HCT116 (cell line): ENCODE measurements around the gene RUBCN. TPM values are rescaled to one million over a fixed set of nuclear protein-coding genes. Genes with fewer than 3 reads are reported as not detected.
A peak's percentile ranks its signal among the peaks of the same experiment; 100 is the strongest.

Source experiments
- ATAC-seq: fragments of 200-7000 bp; cut with Tn5 transposase; 2 replicates; pipeline ENCODE4 v1.9.1; 2020; ENCODE audit warnings: mild to moderate bottlenecking, moderate library complexity
- BruUV-seq: library from RNA; stranded (reverse); fragments of 400-500 nt; replicated peaks from 2 replicates; lab custom pipeline; 2021; lab: Mats Ljungman, UMichigan
- CTCF ChIA-PET: fragments of 300-600 bp; sonication (Branson Sonifier 250); formaldehyde crosslinking; loops from one replicate; lab custom pipeline; 2021; ENCODE audit warnings: antibody characterized with exemption; lab: Charles Lee
- POLR2A ChIA-PET: fragments of 300-600, 350-600 bp; sonication (Branson Sonifier 250); formaldehyde crosslinking; loops from one replicate; lab custom pipeline; 2021; ENCODE audit warnings: antibody characterized with exemption; lab: Charles Lee
- RAD21 ChIA-PET, 2 experiments: fragments of 300-600 bp; sonication (Branson Sonifier 250); formaldehyde crosslinking; loops; one replicate each; lab custom pipeline; 2023; ENCODE audit warnings: low total read pairs in 2 of 2; ENCODE audit not compliant: uncharacterized antibody in 2 of 2, unreplicated experiment in 2 of 2, low non-redundant PET in 1 of 2; lab: Charles Lee
- DNase-seq: peaks from one replicate; pipeline ENCODE4 v3.0.0-alpha.2; 2010; ENCODE audit warnings: low read depth, low spot score
- H2AFZ ChIP-seq: fragments of 200-600 bp; shearing (Covaris generic), sonication (generic); 2 replicates; pipeline ENCODE4 v1.6.1; 2017; ENCODE audit warnings: low read depth, mixed run types, mixed read lengths, antibody characterized with exemption, low read length; ENCODE audit not compliant: poor library complexity, severe bottlenecking
- H3K27ac ChIP-seq: 2 replicates; pipeline ENCODE4 v1.5.1; 2012; ENCODE audit warnings: low read depth, low read length
- H3K27me3 ChIP-seq: fragments of 200-600 bp; sonication (generic); 2 replicates; pipeline ENCODE4 v1.6.1; 2016; ENCODE audit warnings: mixed run types, low read length, mixed read lengths; ENCODE audit not compliant: insufficient read depth
- H3K36me3 ChIP-seq, 2 experiments: fragments of 200-500 bp in 1 of 2; fragments of 200-600 bp in 1 of 2; sonication (Bioruptor generic) in 1 of 2; sonication (generic) in 1 of 2; 2 replicates each; pipeline versions ENCODE4 v1.5.1 to v1.6.1; 2014 to 2016; ENCODE audit warnings: low read length in 2 of 2, inconsistent platforms in 1 of 2, mixed read lengths in 1 of 2, mixed run types in 1 of 2; ENCODE audit not compliant: insufficient read depth in 2 of 2, control insufficient read depth in 1 of 2
- H3K4me1 ChIP-seq, 2 experiments: fragments of 200-600 bp in 1 of 2; sonication (generic) in 1 of 2; 2 replicates each; pipeline versions ENCODE4 v1.5.1 to v1.6.1; 2012 to 2017; ENCODE audit warnings: low read length in 2 of 2, inconsistent platforms in 1 of 2, mild to moderate bottlenecking in 1 of 2, mixed read lengths in 1 of 2, mixed run types in 1 of 2, moderate library complexity in 1 of 2; ENCODE audit not compliant: insufficient read depth in 2 of 2, control insufficient read depth in 1 of 2
- H3K4me2 ChIP-seq: fragments of 200-600 bp; sonication (generic); 2 replicates; pipeline ENCODE4 v1.6.1; 2017; ENCODE audit warnings: mixed run types, low read length, mixed read lengths
- H3K4me3 ChIP-seq, 2 experiments: fragments of 200-600 bp in 1 of 2; sonication (generic) in 1 of 2; replicated peaks in 1 of 2; 2 replicates each; pipeline ENCODE4 v1.5.1; 2011 to 2016; ENCODE audit warnings: low read length in 2 of 2, control low read depth in 1 of 2, low read depth in 1 of 2, mild to moderate bottlenecking in 1 of 2, mixed read lengths in 1 of 2, mixed run types in 1 of 2
- H3K79me2 ChIP-seq: fragments of 200-600 bp; sonication (generic); 2 replicates; pipeline ENCODE4 v1.6.1; 2017; ENCODE audit warnings: mild to moderate bottlenecking, mixed run types, low read length, moderate library complexity, mixed read lengths; ENCODE audit not compliant: insufficient read depth
- H3K9ac ChIP-seq: fragments of 200-600 bp; sonication (generic); 2 replicates; pipeline ENCODE4 v1.6.1; 2016; ENCODE audit warnings: low read length, mixed read lengths
- H3K9me2 ChIP-seq: fragments of 200-600 bp; sonication (generic), shearing (Covaris generic); 2 replicates; pipeline ENCODE4 v1.6.1; 2017; ENCODE audit warnings: mixed run types, mild to moderate bottlenecking, moderate library complexity; ENCODE audit not compliant: insufficient read depth
- H3K9me3 ChIP-seq, 2 experiments: fragments of 200-500 bp in 1 of 2; fragments of 200-600 bp in 1 of 2; sonication (Bioruptor generic) in 1 of 2; sonication (generic) in 1 of 2; 2 replicates each; pipeline ENCODE4 v1.6.1; 2014 to 2017; ENCODE audit warnings: low read length in 2 of 2, mixed read lengths in 2 of 2, inconsistent platforms in 1 of 2, low read depth in 1 of 2, mild to moderate bottlenecking in 1 of 2, mixed run types in 1 of 2, moderate library complexity in 1 of 2; ENCODE audit not compliant: control insufficient read depth in 1 of 2, insufficient read depth in 1 of 2
- H4K20me1 ChIP-seq: fragments of 200-600 bp; sonication (generic), shearing (Covaris generic); 2 replicates; pipeline ENCODE4 v1.6.1; 2017; ENCODE audit warnings: mixed run types, mild to moderate bottlenecking, moderate library complexity; ENCODE audit not compliant: insufficient read depth
- ELF1 ChIP-seq: IDR thresholded peaks from 2 replicates; pipeline ENCODE4 v1.6.1; 2012; ENCODE audit warnings: low read depth, borderline replicate concordance
- EZH2 ChIP-seq: fragments of 200-600 bp; sonication (generic); IDR thresholded peaks from 2 replicates; pipeline ENCODE4 v1.6.1; 2017; ENCODE audit warnings: antibody characterized with exemption, mixed run types
- JUND ChIP-seq: IDR thresholded peaks from 2 replicates; pipeline ENCODE4 v1.6.1; 2012
- SIN3A ChIP-seq: IDR thresholded peaks from 2 replicates; pipeline ENCODE4 v1.6.1; 2012; ENCODE audit warnings: low read depth
- SRF ChIP-seq: IDR thresholded peaks from 2 replicates; pipeline ENCODE4 v1.6.1; 2012; ENCODE audit warnings: low read depth
- intact Hi-C: fragments of 100-400 bp; cut with micrococcal nuclease; formaldehyde crosslinking; loops from 2 replicates; pipeline ENCODE4 v1.10.0; 2022
- total RNA-seq: library from RNA; stranded (reverse); gene quantifications from one replicate; pipeline ENCODE4 v1.2.1, GENCODE V29; 2021; ENCODE audit not compliant: unreplicated experiment
- TF ChIP-seq, protein P1 (sequence below): IDR thresholded peaks from 2 replicates; pipeline ENCODE4 v1.6.1; 2012; ENCODE audit warnings: low read depth

Gene RUBCN
- total RNA-seq, 1 experiment from 2014 or later = 21.4 TPM

GRCh38 chr3:197750858-197751737 is 14.4 kb upstream of the RUBCN start (continued):
- TF ChIP-seq, protein P1, sequence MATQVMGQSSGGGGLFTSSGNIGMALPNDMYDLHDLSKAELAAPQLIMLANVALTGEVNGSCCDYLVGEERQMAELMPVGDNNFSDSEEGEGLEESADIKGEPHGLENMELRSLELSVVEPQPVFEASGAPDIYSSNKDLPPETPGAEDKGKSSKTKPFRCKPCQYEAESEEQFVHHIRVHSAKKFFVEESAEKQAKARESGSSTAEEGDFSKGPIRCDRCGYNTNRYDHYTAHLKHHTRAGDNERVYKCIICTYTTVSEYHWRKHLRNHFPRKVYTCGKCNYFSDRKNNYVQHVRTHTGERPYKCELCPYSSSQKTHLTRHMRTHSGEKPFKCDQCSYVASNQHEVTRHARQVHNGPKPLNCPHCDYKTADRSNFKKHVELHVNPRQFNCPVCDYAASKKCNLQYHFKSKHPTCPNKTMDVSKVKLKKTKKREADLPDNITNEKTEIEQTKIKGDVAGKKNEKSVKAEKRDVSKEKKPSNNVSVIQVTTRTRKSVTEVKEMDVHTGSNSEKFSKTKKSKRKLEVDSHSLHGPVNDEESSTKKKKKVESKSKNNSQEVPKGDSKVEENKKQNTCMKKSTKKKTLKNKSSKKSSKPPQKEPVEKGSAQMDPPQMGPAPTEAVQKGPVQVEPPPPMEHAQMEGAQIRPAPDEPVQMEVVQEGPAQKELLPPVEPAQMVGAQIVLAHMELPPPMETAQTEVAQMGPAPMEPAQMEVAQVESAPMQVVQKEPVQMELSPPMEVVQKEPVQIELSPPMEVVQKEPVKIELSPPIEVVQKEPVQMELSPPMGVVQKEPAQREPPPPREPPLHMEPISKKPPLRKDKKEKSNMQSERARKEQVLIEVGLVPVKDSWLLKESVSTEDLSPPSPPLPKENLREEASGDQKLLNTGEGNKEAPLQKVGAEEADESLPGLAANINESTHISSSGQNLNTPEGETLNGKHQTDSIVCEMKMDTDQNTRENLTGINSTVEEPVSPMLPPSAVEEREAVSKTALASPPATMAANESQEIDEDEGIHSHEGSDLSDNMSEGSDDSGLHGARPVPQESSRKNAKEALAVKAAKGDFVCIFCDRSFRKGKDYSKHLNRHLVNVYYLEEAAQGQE = no peak
- TF ChIP-seq JUND (no peak), ELF1 (no peak), SIN3A (peak; percentile 46; the same call in 1 of the 2 replicates)
- TF ChIP-seq, all 23 proteins: peak for 4

DNA sequence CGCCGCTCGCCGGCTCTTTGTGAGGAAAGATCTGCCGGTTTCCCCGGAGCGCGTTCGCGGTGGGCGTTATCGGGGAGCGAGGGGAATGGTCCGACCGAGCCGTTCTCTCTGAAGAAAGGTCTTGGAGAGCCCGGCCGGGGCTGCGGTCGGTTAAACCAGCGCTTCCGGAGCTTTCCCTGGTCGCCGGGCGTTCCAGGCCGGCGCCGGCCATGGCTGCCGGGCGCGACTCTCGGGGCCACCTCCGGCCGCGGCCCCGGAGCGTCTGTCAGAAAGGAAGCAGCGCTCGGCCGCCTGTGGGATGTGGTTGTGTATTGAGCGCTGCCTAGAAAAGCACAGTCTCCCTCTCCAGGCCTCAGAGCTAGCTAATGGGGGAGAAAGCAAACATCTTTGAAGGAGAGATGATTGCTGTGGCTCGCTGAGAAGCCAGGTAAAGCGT is 13.7 kb upstream of the RUBCN start:
- peaks cover 53% of the 10 kb centered on the region for H3K79me2 ChIP-seq
- POLR2A ChIA-PET = no interaction called here
- DNase-seq (no peak), ATAC-seq (peak; percentile 21)
- no peaks in the 10 kb centered on the region for H3K27me3 ChIP-seq
- peak overlapping the region; percentile 99 for H3K4me2 ChIP-seq
- H3K9me3 ChIP-seq = no peaks in the 10 kb centered on the region
- peak overlapping the region; percentile 85 for H3K27ac ChIP-seq
- peak overlapping the region; percentile 86 for H3K9ac ChIP-seq
- RAD21 ChIA-PET = no interaction called here
- no peaks in the 10 kb centered on the region for H3K36me3 ChIP-seq
- no peak overlapping the region for H2AFZ ChIP-seq
- H3K4me1 ChIP-seq = peaks cover 9 to 47% of the 10 kb centered on the region in 2 experiments
- no TSS peak for BruUV-seq
- peaks cover 11% of the 10 kb centered on the region; the same call in 1 of the 2 replicates for H4K20me1 ChIP-seq
- no peak for TF ChIP-seq EZH2
- TF ChIP-seq SIN3A = no peak
- no peak for TF ChIP-seq SRF
- TF ChIP-seq, all 23 proteins: peak for 0
- CTCF ChIA-PET = no interaction called here
- no peaks in the 10 kb centered on the region for H3K9me2 ChIP-seq
- intact Hi-C loops = loop anchor here (2.0 kb wide), 1 partner anchor 38 kb away; no protein-coding TSS in a partner anchor
- H3K4me3 ChIP-seq = peak overlapping the region; percentile 70 to 93
